ENCODE measurements around the gene PTGES3L. TPM values are rescaled to one million over a fixed set of nuclear protein-coding genes. Genes with fewer than 3 reads are reported as not detected.

PTGES3L gene

Small RNA genes within 50 kb of the gene (small RNA-seq; reads per million reads assigned to genes)
- gene AARSD1 (ENCODE audit: low read depth) (not detected), gene RF00561 (ENCODE audit: low read depth) (not detected)
